ENCODE measurements around the gene LIMS1.
"Not testable (repeated sequence)": the region's sequence is repeated elsewhere in the genome, so short reads cannot be mapped to it uniquely, and the experiment has no call there.

LIMS1 gene

DNA sequence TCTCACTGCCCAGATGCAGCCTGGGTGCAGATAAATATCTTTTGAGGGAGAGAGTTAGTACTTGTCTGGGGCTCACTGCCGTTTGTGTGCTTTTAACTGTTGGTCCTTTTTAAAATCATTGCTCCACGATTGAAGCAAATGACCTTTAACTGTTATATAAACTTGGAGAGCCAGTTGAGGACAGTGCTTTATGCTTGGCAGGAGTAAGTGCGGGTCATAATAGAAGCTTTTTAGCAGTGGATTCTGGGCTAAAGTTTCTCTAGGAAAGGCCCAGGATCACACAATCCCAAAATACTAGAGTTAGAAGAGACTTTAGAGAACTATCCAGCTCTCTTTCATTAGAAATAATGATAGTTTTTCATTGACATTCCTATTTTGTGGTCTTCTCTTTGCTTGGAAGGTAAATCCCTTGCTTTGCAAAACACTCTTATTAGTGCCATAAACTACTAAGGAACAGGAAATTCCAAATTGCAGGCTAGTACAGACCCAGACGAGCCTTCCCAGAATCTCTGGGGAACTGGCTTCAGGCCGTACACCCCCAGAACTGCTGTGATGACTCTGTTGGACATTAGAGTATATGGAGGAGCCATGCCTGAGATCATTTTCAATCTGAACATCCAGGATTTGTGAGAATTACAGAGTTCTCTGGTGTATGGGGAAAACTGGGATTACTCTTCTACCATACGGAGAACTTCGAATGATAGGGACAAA, 19.1 kb downstream of the LIMS1 start:
- DNase-seq: no peak

- DNase-seq: no peak
These were observed 20.3 kb downstream of the LIMS1 start for GRCh38 chr2:108554528-108554927.

DNA sequence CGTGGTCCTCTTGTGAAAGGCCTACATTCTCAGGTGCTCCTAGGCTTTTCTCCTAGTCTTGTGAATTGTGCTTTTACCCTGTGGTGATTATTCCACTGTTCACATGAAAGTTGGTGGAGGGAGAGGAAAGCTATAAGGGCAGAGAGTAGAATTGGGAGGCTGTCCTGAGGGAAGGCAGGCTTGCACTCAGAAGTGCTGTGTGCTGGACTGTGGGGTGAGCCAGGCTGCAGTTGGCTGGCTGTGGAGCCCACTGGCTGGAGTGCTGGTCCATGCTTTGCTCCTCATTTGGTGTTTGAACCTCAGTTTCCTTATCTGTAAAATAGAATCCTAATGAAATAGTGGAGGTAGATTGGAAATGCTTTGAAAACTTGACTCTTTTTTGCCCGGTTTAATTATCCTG, 21.3 kb downstream of the LIMS1 start:
- DNase-seq: no peak

DNA sequence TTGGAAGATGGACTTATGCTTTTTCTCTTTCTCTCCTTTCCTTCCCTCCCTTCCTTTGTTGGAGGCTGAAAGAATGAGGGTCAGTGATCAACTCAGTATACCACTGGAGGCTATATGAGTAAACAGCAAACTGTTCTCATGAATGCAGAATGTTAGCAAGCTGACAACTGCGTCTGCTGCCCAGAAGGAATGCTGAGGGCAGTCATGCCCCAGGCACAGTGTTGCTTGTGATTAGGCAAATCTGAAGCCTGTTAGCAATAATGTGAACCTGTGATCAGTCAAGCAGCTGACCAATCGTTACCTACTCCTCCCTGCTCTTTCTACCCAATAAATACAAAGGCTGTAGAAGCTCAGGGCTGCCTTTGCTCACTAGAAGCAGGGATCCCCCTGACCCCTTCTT, 22.3 kb downstream of the LIMS1 start:
- DNase-seq: not testable (repeated sequence)

- no peak for DNase-seq
These were observed 26.1 kb downstream of the LIMS1 start for GRCh38 chr2:108560241-108560811.

GRCh38 chr2:108560895-108561530, 26.7 kb downstream of the LIMS1 start:
- no peak for DNase-seq

GRCh38 chr2:108562274-108562673, 28.0 kb downstream of the LIMS1 start:
- DNase-seq: no peak

DNA sequence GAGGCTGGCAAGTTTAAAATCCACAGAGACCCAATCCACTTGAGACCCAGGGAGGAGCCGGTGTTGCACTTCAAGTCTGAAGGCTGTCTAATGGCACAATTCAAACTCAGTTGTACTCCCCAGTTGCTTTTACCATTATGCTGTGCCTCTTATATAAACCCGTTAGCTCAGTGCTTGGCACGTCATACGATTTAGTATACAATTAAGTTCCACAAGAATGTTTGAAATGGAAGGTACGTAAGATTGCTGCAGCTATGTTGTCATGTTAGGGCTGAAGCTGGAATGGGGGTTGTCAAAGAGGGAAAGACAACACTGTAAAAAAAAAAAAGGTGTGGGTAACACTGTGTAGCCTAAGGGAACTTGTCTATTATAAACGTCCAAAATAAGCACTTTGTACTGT, 30.2 kb downstream of the LIMS1 start:
- no peak for DNase-seq

GRCh38 chr2:108565778-108566375, 31.6 kb downstream of the LIMS1 start:
- DNase-seq: no peak

GRCh38 chr2:108570416-108570815, 36.1 kb downstream of the LIMS1 start:
- no peak for DNase-seq

DNA sequence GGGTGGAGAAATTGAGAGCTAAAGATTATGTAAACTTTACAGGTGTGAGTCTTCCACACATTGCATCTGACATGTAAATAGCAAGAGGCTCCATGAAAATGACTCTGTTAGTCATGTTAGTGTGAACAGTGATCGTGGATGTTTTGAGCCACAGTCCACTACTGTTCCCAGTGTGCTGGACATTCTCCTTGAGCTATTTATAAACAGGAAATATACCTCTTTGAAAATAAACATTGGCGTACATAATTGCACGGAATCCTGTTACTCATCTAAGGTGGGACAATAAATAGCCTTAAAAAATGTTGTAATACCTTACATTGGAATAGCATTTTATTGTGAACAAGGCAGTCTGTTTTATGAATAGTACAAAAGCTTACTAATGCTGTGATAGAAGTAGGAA, 37.0 kb downstream of the LIMS1 start:
- no peak for DNase-seq

DNA sequence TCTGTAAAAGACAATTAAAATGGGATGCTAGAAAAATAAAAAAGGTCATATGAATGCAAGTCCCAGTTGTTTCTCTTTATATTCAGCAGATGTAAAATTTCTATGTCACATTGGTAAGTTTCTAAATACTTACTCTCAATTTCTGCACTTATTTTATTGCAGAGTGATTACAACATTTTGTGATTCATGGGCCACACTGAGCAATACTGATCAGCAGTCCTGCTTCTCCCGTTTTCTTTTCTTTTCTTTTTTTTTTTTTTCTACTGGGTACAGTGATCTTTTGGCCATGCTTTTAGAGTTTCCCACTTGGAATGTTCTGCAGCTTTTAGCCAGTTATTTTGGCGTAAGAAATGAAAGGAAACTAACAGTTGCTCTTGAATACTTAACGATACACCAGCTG, 38.8 kb downstream of the LIMS1 start:
- no peak for DNase-seq

DNA sequence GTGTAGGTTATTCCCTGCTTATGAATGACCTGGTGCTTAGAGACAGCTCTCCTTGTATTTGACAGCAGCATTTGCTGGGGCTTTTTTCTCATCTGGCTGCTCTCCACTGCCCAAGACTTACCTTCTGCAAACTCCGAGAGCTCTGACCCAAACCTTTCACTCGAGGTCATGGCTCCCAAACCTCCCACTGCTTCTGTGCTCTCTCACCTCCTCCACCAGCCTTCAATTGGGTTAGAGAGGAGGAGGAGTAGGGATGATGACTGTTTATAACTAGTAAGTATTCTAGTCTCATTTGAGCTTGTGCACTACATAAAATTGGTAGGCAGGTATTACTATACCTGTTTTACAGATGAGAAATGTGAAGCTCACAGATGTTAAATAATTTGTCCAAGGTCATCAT, 40.1 kb downstream of the LIMS1 start:
- DNase-seq: no peak

DNA sequence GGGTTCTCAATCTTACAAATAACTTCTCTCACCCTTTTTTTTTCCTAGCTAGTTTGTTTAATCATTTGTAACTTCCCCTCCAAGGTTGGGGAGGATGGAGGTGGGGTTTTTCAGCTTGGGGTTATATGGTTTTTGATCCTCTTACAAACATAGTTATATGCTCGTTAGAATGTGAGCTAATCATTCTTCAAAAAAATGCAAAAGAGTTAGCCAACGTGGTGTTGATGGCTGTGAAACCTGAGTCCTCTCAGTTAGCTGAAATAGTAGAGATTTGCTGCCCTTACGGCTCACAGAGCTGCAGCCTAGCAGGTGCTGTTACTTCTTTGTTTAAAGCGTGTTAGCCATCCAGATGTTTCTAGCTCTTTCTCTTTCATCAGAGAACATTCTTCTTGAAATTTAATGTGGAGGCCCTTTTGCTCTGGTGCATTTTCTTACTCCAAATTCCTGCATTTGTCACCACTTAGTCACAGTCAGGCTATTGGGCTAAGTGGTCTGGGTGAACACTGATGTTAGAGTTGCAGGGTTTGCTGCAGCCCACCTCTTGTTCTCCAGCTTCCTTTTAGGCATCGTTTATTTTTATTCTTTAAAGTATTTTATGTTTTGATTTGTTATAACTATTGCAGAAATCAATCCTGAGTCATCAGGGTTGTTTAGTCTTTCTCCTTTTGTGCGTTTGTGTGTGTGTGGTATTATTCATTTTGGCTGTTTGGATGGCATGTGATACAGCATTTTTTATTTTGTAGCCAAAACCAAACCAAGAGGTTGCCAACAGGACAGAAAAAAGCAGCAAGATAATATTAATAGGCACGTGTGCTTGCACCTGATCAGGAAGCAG, 41.1 kb downstream of the LIMS1 start:
- DNase-seq: no peak

DNA sequence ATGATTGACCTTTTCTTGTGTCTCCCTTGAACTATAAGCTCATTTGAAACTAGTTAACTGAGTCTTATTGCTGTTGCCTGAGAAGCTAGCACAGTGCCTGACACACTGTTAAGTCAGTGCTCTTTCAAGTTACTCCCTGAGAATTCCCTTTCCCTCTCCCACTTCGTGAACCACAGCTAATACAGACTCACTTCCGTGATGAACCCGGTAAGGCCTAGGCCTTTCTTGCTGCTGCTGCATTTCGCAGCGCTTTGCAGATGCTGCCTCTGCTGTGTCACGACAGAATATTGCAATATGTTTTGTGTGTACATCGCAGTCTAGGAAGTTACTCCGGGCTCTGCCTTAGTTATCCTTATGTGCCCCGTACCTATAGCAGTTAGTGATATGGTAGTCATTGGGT, 42.8 kb downstream of the LIMS1 start:
- DNase-seq: no peak

- DNase-seq: no peak
These were observed 45.4 kb downstream of the LIMS1 start for GRCh38 chr2:108579623-108580022.

DNA sequence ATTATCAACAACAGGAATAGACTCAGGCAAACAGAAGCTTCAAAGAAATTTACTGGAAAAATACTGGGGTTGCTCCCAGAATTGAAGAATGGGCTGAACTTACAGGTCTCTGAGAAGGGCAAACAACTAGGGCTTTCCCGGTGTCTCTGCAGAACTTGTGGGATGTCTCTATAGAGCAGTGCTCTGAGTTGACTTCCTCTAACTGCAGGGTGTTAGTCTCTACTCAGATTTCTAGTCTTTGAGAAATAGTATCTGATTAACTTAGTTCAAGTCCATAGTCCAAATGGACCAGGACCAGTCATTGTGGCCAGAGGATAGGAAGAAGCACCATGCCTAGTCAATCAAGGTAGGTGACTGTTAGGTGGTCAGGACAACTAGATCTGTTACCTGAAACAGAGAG, 45.8 kb downstream of the LIMS1 start:
- DNase-seq: no peak

DNA sequence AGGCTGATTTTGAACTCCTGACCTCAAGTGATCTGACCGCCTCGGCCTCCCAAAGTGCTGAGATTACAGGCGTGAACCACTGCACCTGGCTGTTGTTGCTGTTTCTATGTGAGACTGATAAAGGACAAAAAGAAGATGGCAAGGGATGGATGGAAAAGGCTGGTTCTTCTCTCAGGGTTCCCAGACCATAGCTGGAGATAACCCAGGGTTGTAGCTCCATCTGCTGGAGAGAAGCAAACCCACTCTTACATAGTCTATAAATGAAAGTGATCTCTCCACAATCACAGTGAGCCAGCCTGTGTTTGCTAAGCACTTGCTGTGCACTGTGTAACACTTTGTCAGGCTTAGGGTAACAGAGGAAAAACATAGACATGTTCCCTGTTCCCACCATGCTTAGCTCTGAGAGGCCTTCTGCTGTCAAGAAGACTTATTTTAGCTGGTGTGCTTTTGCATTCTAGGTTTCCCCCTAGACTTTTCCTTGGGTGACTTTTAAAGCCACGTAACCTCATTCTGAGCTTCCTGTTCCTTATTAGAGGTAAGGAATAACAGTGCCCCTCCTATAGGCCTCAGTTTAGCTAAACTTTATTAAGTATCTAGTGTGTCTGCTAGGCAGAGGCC, 49.7 kb downstream of the LIMS1 start:
- peak; percentile 79 for DNase-seq

- DNase-seq: no peak
These were observed 51.2 kb downstream of the LIMS1 start for GRCh38 chr2:108585436-108585835.

- no peak for DNase-seq
These were observed 51.8 kb downstream of the LIMS1 start for GRCh38 chr2:108586116-108586515.

GRCh38 chr2:108586631-108587030, 52.4 kb downstream of the LIMS1 start:
- DNase-seq: no peak

GRCh38 chr2:108587621-108588020, 53.4 kb downstream of the LIMS1 start:
- DNase-seq: no peak
